Endothelial cell of umbilical vein (primary cell): ENCODE results near the gene SLC34A1. TPM values are rescaled to one million over a fixed set of nuclear protein-coding genes. Genes with fewer than 3 reads are reported as not detected.

Experiments used
- BruUV-seq: library from RNA; stranded (reverse); fragments of 400-500 nt; replicated peaks from 2 replicates; lab custom pipeline; 2021; lab: Mats Ljungman, UMichigan
- CTCF ChIA-PET: fragments of 300-600, 350-600 bp; sonication (Branson Sonifier 250); formaldehyde crosslinking; loops from one replicate; lab custom pipeline; 2021; ENCODE audit warnings: antibody characterized with exemption, inconsistent platforms; lab: Charles Lee
- POLR2A ChIA-PET: fragments of 300-600, 350-600 bp; sonication (Branson Sonifier 250); formaldehyde crosslinking; loops from one replicate; lab custom pipeline; 2021; ENCODE audit warnings: antibody characterized with exemption, inconsistent platforms; lab: Charles Lee
- DNase-seq: peaks from one replicate; pipeline ENCODE4 v3.0.0-alpha.2; 2011; ENCODE audit warnings: low read depth, low spot score
- FAIRE-seq: peaks from 2 replicates; lab custom pipeline; 2011; peaks lifted over from hg19 to GRCh38; lab: Jason Lieb, UNC
- H2AFZ ChIP-seq: 2 replicates; pipeline ENCODE4 v1.6.0; 2012; ENCODE audit warnings: low read depth, low read length, control low read depth, inconsistent platforms
- H3K27ac ChIP-seq: 2 replicates; pipeline ENCODE4 v1.5.1; 2011; ENCODE audit warnings: low read depth, mild to moderate bottlenecking, control low read depth, low read length, moderate library complexity; ENCODE audit not compliant: insufficient read depth
- H3K27me3 ChIP-seq, 2 experiments: 2 replicates each; pipeline versions ENCODE4 v1.6.0 to v1.6.1; 2011; ENCODE audit warnings: low read length in 2 of 2, mixed read lengths in 1 of 2; ENCODE audit not compliant: control insufficient read depth in 2 of 2, insufficient read depth in 2 of 2
- H3K36me3 ChIP-seq, 2 experiments: 2 replicates in 1 of 2; 3 replicates in 1 of 2; pipeline ENCODE4 v1.5.1; 2011; ENCODE audit warnings: low read length in 2 of 2, mild to moderate bottlenecking in 1 of 2, moderate library complexity in 1 of 2; ENCODE audit not compliant: control insufficient read depth in 2 of 2, insufficient read depth in 2 of 2; ENCODE audit errors: extremely low read depth in 1 of 2
- H3K4me1 ChIP-seq: 3 replicates; pipeline ENCODE4 v1.5.1; 2011; ENCODE audit warnings: mild to moderate bottlenecking, low read length; ENCODE audit not compliant: control insufficient read depth, insufficient read depth; ENCODE audit errors: extremely low read depth
- H3K4me2 ChIP-seq: 2 replicates; pipeline ENCODE4 v1.6.1; 2011; ENCODE audit warnings: low read length, control low read depth, mixed read lengths; ENCODE audit not compliant: insufficient read depth
- H3K4me3 ChIP-seq, 3 experiments: fragments of 200-600 bp in 1 of 3; sonication (generic), shearing (Covaris generic) in 1 of 3; replicated peaks in 1 of 3; 2 replicates each; pipeline ENCODE4 v1.5.1; 2011 to 2016; ENCODE audit warnings: control low read depth in 3 of 3, low read length in 3 of 3, mild to moderate bottlenecking in 2 of 3, inconsistent platforms in 1 of 3, low read depth in 1 of 3, moderate library complexity in 1 of 3; ENCODE audit not compliant: insufficient read depth in 1 of 3
- H3K79me2 ChIP-seq: 2 replicates; pipeline ENCODE4 v1.6.0; 2012; ENCODE audit warnings: low read length, inconsistent platforms; ENCODE audit not compliant: control insufficient read depth, insufficient read depth
- H3K9ac ChIP-seq: replicated peaks from 2 replicates; pipeline ENCODE3; 2011; ENCODE audit warnings: low read length, control low read depth; ENCODE audit not compliant: insufficient read depth; ENCODE audit errors: extremely low read depth
- H3K9me1 ChIP-seq: replicated peaks from 3 replicates; pipeline ENCODE4 v1.6.0; 2011; ENCODE audit warnings: mild to moderate bottlenecking, low read length; ENCODE audit not compliant: control insufficient read depth, insufficient read depth; ENCODE audit errors: extremely low read depth
- H3K9me3 ChIP-seq: replicated peaks from 2 replicates; pipeline ENCODE4 v1.5.1; 2012; ENCODE audit warnings: low read length, inconsistent platforms; ENCODE audit not compliant: control insufficient read depth, insufficient read depth
- H4K20me1 ChIP-seq: replicated peaks from 2 replicates; pipeline ENCODE3; 2011; ENCODE audit warnings: mild to moderate bottlenecking, low read length; ENCODE audit not compliant: control insufficient read depth, insufficient read depth; ENCODE audit errors: extremely low read depth
- EZH2 ChIP-seq: IDR thresholded peaks from 2 replicates; pipeline ENCODE4 v1.6.1; 2012; ENCODE audit warnings: borderline replicate concordance, low read depth, mild to moderate bottlenecking, moderate library complexity, low read length, inconsistent platforms; ENCODE audit not compliant: severe bottlenecking
- FOS ChIP-seq: IDR thresholded peaks from 2 replicates; pipeline ENCODE4 v1.6.1; 2011; ENCODE audit warnings: mild to moderate bottlenecking, low read length, moderate library complexity, borderline replicate concordance; ENCODE audit not compliant: insufficient read depth
- GATA2 ChIP-seq: IDR thresholded peaks from 2 replicates; pipeline ENCODE4 v1.7.0; 2011; ENCODE audit warnings: low read depth, mild to moderate bottlenecking, moderate library complexity, mixed read lengths, low read length; ENCODE audit not compliant: insufficient read length, insufficient read depth
- JUN ChIP-seq: IDR thresholded peaks from 2 replicates; pipeline ENCODE4 v1.6.1; 2011; ENCODE audit warnings: borderline replicate concordance, low read depth; ENCODE audit not compliant: insufficient read length, insufficient read depth
- MYC ChIP-seq: IDR thresholded peaks from one replicate; pipeline ENCODE4 v1.6.1; 2011; ENCODE audit warnings: mild to moderate bottlenecking, low read depth, low read length
- POLR2A ChIP-seq: IDR thresholded peaks from 2 replicates; pipeline ENCODE4 v1.6.1; 2012; ENCODE audit warnings: low read depth, mild to moderate bottlenecking, control low read depth, low read length
- POLR2AphosphoS5 ChIP-seq: IDR thresholded peaks from 2 replicates; pipeline ENCODE4 v1.6.1; 2012; ENCODE audit warnings: low read depth, mild to moderate bottlenecking, control low read depth, low read length, moderate library complexity; ENCODE audit not compliant: insufficient read depth
- dilution Hi-C: fragments of 300-500 bp; cut with MboI; formaldehyde crosslinking; loops from one replicate; pipeline ENCODE4 v1.15.0; 2019; ENCODE audit warnings: low sequenced_read_pairs; ENCODE audit not compliant: extremely low pct_ligation_motif_present
- intact Hi-C: fragments of 100-400 bp; cut with micrococcal nuclease; formaldehyde crosslinking; loops from one replicate; pipeline ENCODE4 v1.10.0; 2022
- polyA plus RNA-seq, 4 experiments: library from polyadenylated mRNA; depleted of rRNA in 3 of 4; stranded (reverse) in 3 of 4; unstranded in 1 of 4; fragments of >200 nt; gene quantifications; 2 replicates each; pipeline versions ENCODE4 v1.2.1 to v1.2.3, GENCODE V29; 2011 to 2012; ENCODE audit warnings: missing spikeins in 1 of 4
- total RNA-seq: library from RNA; stranded (reverse); gene quantifications from 2 replicates; pipeline ENCODE4 v1.2.3, GENCODE V29; 2021
- TF ChIP-seq, protein P1 (sequence below), 2 donors: IDR thresholded peaks; 1 replicate in 1 of 2; 2 replicates in 1 of 2; pipeline ENCODE4 v1.5.1; 2011; ENCODE audit warnings: low read length in 2 of 2, mild to moderate bottlenecking in 2 of 2, moderate library complexity in 2 of 2, control low read depth in 1 of 2, inconsistent platforms in 1 of 2, low read depth in 1 of 2; ENCODE audit not compliant: insufficient read depth in 1 of 2; ENCODE audit errors: extremely low read depth in 1 of 2
- TF ChIP-seq, protein P2 (sequence below): IDR thresholded peaks from 2 replicates; pipeline ENCODE4 v1.6.1; 2011; ENCODE audit not compliant: insufficient read depth, insufficient read length

SLC34A1 gene
- total and polyA plus RNA-seq, 2 donors (not counting 3 experiments of a cell fraction or from before 2014, with no cell fraction given): not detected

DNA sequence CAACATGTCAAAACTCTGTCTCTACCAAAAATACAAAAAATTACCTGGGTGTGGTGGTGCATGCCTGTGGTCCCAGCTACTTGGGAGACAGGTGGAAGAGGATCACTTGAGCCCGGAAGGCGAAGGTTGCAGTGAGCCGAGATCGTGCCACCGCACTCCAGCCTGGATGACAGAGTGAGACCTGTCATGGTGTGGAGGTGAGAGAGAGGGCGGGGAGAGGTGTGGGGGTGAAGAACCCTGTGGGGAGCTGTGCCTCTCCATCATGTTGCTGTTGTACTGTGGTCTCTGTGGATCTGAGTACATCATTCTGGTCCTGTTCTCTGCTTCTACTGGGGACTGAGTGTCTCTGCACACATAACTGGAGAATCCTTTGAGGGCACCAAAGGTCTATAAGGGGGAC is 11.3 kb upstream of the SLC34A1 start:
- Histone ChIP-seq H3K9ac (no peak overlapping the region), H3K27ac (no peak overlapping the region), H3K4me1 (peaks cover 15% of the 10 kb centered on the region), H3K36me3 (no peaks in the 10 kb centered on the region), H3K4me2 (no peak overlapping the region), H3K79me2 (no peaks in the 10 kb centered on the region), H3K9me3 (no peaks in the 10 kb centered on the region), H3K9me1 (no peaks in the 10 kb centered on the region), H2AFZ (no peak overlapping the region), H3K4me3 (no peak overlapping the region), H3K27me3 (no peaks in the 10 kb centered on the region), H4K20me1 (no peaks in the 10 kb centered on the region)
- no peak for DNase-seq
- dilution Hi-C loops: no loop called here
- no peak for TF ChIP-seq MYC
- TF ChIP-seq, protein P1, sequence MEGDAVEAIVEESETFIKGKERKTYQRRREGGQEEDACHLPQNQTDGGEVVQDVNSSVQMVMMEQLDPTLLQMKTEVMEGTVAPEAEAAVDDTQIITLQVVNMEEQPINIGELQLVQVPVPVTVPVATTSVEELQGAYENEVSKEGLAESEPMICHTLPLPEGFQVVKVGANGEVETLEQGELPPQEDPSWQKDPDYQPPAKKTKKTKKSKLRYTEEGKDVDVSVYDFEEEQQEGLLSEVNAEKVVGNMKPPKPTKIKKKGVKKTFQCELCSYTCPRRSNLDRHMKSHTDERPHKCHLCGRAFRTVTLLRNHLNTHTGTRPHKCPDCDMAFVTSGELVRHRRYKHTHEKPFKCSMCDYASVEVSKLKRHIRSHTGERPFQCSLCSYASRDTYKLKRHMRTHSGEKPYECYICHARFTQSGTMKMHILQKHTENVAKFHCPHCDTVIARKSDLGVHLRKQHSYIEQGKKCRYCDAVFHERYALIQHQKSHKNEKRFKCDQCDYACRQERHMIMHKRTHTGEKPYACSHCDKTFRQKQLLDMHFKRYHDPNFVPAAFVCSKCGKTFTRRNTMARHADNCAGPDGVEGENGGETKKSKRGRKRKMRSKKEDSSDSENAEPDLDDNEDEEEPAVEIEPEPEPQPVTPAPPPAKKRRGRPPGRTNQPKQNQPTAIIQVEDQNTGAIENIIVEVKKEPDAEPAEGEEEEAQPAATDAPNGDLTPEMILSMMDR (IDR thresholded peaks at IDR 0.05; ENCODE audit: extremely low read depth in 1 of 2, insufficient read depth in 1 of 2, low read depth in 1 of 2, low read length in 2 of 2): no peak
- TF ChIP-seq EZH2: no peak
- no peak for TF ChIP-seq FOS
- TF ChIP-seq GATA2: no peak
- TF ChIP-seq, protein P2, sequence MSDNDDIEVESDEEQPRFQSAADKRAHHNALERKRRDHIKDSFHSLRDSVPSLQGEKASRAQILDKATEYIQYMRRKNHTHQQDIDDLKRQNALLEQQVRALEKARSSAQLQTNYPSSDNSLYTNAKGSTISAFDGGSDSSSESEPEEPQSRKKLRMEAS: no peak
- TF ChIP-seq JUN: no peak
- TF ChIP-seq POLR2A: no peak
- no peak for TF ChIP-seq POLR2AphosphoS5
- intact Hi-C loops: no loop called here
- ChIA-PET POLR2A (interaction anchor here (0.9 kb wide), 1 partner anchor 63 kb away, joined by 3 read pairs; no protein-coding TSS in a partner anchor), CTCF (interaction anchor here (0.8 to 5.8 kb wide), 8 partner anchors 11 to 261 kb away, joined by 3 to 64 read pairs (median 4); partner anchors contain the start of gene SLC34A1)
- FAIRE-seq: no peak
- no TSS peak for BruUV-seq
